Non-pigmented ciliary epithelial cell (primary cell): Measurements from ENCODE around the gene FGF13.

ENCODE experiments used
- DNase-seq: peaks from one replicate; pipeline ENCODE4 v3.0.0-alpha.2; 2010; ENCODE audit warnings: low read depth

FGF13 gene

DNA sequence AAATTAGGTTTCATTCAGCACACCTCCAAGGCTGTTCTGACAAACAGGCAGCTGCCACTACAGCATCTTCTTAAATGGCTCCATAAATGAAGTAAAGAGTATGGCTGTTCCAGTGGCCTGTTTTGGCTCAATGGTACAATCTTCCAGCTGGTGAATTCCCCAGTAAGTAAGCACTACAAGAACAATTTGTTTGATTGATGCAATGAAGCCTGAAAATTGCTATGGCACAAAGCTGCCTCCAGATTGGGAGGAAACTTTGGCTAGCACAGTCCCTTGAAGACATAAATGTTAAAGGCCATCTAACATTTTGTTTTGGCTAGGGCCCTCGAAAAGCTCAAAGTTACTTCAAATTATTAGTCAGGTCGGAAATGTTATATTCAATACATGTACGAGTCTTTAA is 47.5 kb downstream of the FGF13 start:
- DNase-seq: no peak

DNA sequence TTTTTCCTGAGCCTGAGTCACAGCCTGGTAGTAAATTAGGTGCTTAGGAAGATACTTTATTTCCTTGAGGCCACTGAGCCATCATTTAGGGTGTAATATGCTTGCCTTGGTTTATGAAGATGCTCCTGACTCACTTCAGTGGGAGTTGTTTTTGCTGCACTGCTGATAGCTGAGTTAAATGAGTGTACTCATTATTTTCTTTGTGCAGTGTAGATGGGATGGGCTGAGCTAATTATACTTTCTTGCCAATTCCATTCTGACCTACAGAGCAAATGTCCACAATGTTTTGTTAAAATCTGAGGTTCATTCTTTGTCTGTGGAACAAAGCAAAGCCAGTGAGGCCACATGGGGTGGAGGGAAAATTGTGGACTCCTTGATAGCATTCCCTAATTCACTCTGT is 60.0 kb downstream of the FGF13 start:
- DNase-seq: no peak

DNA sequence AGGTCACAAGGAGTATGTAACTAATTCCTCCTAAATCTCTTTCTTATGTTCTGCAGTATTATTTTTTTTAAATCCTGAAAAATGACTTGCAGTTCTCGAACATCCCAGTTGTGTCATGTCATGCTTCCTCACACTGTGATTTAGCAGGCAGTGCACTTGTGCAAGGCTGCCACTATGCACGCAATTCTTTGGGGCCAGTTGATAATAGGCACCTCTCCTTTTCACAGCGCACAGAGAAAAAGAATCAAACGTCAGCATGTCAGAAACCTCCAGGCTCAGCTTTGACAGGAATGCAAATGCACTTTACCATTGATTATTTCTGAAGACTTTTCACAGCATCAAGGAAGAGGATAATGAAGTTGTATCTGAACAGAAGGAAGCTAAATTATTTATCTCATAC is 62.9 kb downstream of the FGF13 start:
- no peak for DNase-seq

DNA sequence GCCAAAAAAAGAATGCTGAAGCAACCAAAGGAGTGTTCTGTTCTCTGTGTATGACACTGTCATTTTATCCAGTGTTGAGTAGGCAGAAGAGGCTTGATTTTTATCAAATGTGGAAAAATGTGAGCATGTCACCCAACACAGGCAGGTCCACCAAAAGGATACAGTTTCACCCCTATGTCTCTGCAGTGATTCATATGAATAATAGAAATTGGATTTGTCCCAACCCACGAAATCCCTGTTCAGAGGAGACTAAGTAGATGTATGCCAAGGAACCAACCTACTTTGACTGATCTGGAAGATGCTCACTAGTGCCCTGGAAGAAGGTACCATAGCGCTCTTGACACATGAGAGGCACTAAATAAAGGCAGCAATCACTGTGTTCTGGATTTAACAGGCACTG is 72.5 kb downstream of the FGF13 start:
- no peak for DNase-seq
